ENCODE data around the gene WASF2. TPM values are rescaled to one million over a fixed set of nuclear protein-coding genes. Genes with fewer than 3 reads are reported as not detected.

The WASF2 gene
- total RNA-seq, 4 donors from 2014 or later = 74.7 to 107 (median 79.8) TPM

GRCh38 chr1:27483659-27484058, 6.3 kb downstream of the WASF2 start:
- Histone ChIP-seq H3K4me3 (no peak overlapping the region), H3K27me3 (no peaks in the 10 kb centered on the region), H3K9me3 (no peaks in the 10 kb centered on the region), H3K4me1 (peaks cover 0 to 92% (median 16%) of the 10 kb centered on the region in 3 donors), H3K36me3 (peaks cover 0 to 4% of the 10 kb centered on the region in 2 donors), H3K27ac (peak overlapping the region in 1 of 4 donors; percentile 17)
- 86 to 92% methylated on average over 1 to 2 of the region's 2 CpGs for WGBS, 2 donors (ENCODE audit: low coverage in 1 of 2)
- ATAC-seq = no peak
- TF ChIP-seq CTCF (IDR thresholded peaks at IDR 0.05) = no peak

GRCh38 chr1:27481994-27482620, 7.9 kb downstream of the WASF2 start:
- H3K27ac ChIP-seq = peak overlapping the region in 1 of 4 donors; percentile 9
- no peak for TF ChIP-seq EP300 (IDR thresholded peaks at IDR 0.05)
- no peak for TF ChIP-seq CTCF (IDR thresholded peaks at IDR 0.05)
- TF ChIP-seq POLR2AphosphoS5 (IDR thresholded peaks at IDR 0.05) = no peak
- no peak for TF ChIP-seq POLR2A (IDR thresholded peaks at IDR 0.05)
- peaks cover 0 to 4% of the 10 kb centered on the region in 2 donors for H3K36me3 ChIP-seq
- no peaks in the 10 kb centered on the region for H3K27me3 ChIP-seq
- ATAC-seq = no peak
- peaks cover 0 to 94% (median 16%) of the 10 kb centered on the region in 3 donors for H3K4me1 ChIP-seq
- no peak overlapping the region for H3K4me3 ChIP-seq
- 65 to 73% methylated on average over 2 of the region's 2 CpGs for WGBS, 2 donors (ENCODE audit: low coverage in 1 of 2)
- H3K9me3 ChIP-seq = no peaks in the 10 kb centered on the region

GRCh38 chr1:27478098-27478497, 11.9 kb downstream of the WASF2 start:
- Histone ChIP-seq H3K36me3 (no peaks in the 10 kb centered on the region), H3K9me3 (no peaks in the 10 kb centered on the region), H3K27me3 (no peaks in the 10 kb centered on the region), H3K27ac (no peak overlapping the region), H3K4me1 (peaks cover 8 to 94% (median 25%) of the 10 kb centered on the region in 3 donors), H3K4me3 (no peak overlapping the region)
- no peak for ATAC-seq
- WGBS, 2 donors (ENCODE audit: low coverage in 1 of 2) = 75 to 97% methylated on average over 1 to 4 of the region's 4 CpGs
- no peak for TF ChIP-seq POLR2A (IDR thresholded peaks at IDR 0.05)

- peak overlapping the region in 1 of 4 donors; percentile 2 for H3K27ac ChIP-seq
- no peaks in the 10 kb centered on the region for H3K36me3 ChIP-seq
- ATAC-seq = no peak
- peaks cover 8 to 94% (median 22%) of the 10 kb centered on the region in 3 donors for H3K4me1 ChIP-seq
- H3K4me3 ChIP-seq = no peak overlapping the region
- no peak for TF ChIP-seq EP300 (IDR thresholded peaks at IDR 0.05)
- no peak for TF ChIP-seq CTCF (IDR thresholded peaks at IDR 0.05)
- no peak for TF ChIP-seq POLR2AphosphoS5 (IDR thresholded peaks at IDR 0.05)
- no peak for TF ChIP-seq POLR2A (IDR thresholded peaks at IDR 0.05)
- 67 to 90% methylated on average over 1 to 2 of the region's 2 CpGs for WGBS, 2 donors (ENCODE audit: low coverage in 1 of 2)
- no peaks in the 10 kb centered on the region for H3K9me3 ChIP-seq
- no peaks in the 10 kb centered on the region for H3K27me3 ChIP-seq
These were observed 13.7 kb downstream of the WASF2 start for GRCh38 chr1:27476237-27476636.

- H3K4me1 ChIP-seq = peaks cover 8 to 90% (median 22%) of the 10 kb centered on the region in 3 donors
- no peaks in the 10 kb centered on the region for H3K9me3 ChIP-seq
- peak overlapping the region in 1 of 4 donors; percentile 2 for H3K27ac ChIP-seq
- no peak for ATAC-seq
- WGBS, 2 donors (ENCODE audit: low coverage in 1 of 2) = 61 to 84% methylated on average over 4 of the region's 4 CpGs
- no peaks in the 10 kb centered on the region for H3K27me3 ChIP-seq
- TF ChIP-seq POLR2A (IDR thresholded peaks at IDR 0.05) = no peak
- no peak for TF ChIP-seq CTCF (IDR thresholded peaks at IDR 0.05)
- no peak for TF ChIP-seq POLR2AphosphoS5 (IDR thresholded peaks at IDR 0.05)
- TF ChIP-seq EP300 (IDR thresholded peaks at IDR 0.05) = no peak
- no peaks in the 10 kb centered on the region for H3K36me3 ChIP-seq
- H3K4me3 ChIP-seq = no peak overlapping the region
These were observed 14.2 kb downstream of the WASF2 start for GRCh38 chr1:27475720-27476119.
